Activated CD4-positive, alpha-beta T cell treated with anti-CD3 and anti-CD28 coated beads, Interleukin-2, amount 50 U/mL, for 4 hours (primary cell): ENCODE results near the gene CDKL5.

Experiments used
- DNase-seq, 2 experiments: peaks; one replicate each; pipeline ENCODE4 v3.0.0-alpha.2; 2020

Gene CDKL5

GRCh38 chrX:18461431-18461830 lies 36.0 kb downstream of the CDKL5 start:
- no peak for DNase-seq

GRCh38 chrX:18464499-18464898 lies 39.1 kb downstream of the CDKL5 start:
- no peak for DNase-seq

- no peak for DNase-seq
These were observed 39.6 kb downstream of the CDKL5 start for GRCh38 chrX:18465051-18465450.

- no peak for DNase-seq
These were observed 43.2 kb downstream of the CDKL5 start for GRCh38 chrX:18468599-18468998.

GRCh38 chrX:18471296-18471695 lies 45.9 kb downstream of the CDKL5 start:
- no peak for DNase-seq

- DNase-seq, result no peak
These were observed 65.6 kb downstream of the CDKL5 start for GRCh38 chrX:18490806-18491555.

- no peak for DNase-seq
These were observed 66.4 kb downstream of the CDKL5 start for GRCh38 chrX:18491587-18492340.

- no peak for DNase-seq
These were observed 109.5 kb downstream of the CDKL5 start for GRCh38 chrX:18534949-18535348.

GRCh38 chrX:18537068-18537467 lies 111.7 kb downstream of the CDKL5 start:
- DNase-seq, result no peak

- DNase-seq, result no peak
These were observed 112.1 kb downstream of the CDKL5 start for GRCh38 chrX:18537524-18537923.

- no peak for DNase-seq
These were observed 116.7 kb downstream of the CDKL5 start for GRCh38 chrX:18542131-18542530.

- no peak for DNase-seq
These were observed 117.5 kb downstream of the CDKL5 start for GRCh38 chrX:18542905-18543304.

- DNase-seq, result no peak
These were observed 118.3 kb downstream of the CDKL5 start for GRCh38 chrX:18543738-18544137.

- no peak for DNase-seq
These were observed 120.4 kb downstream of the CDKL5 start for GRCh38 chrX:18545771-18546170.

- no peak for DNase-seq
These were observed 123.6 kb downstream of the CDKL5 start for GRCh38 chrX:18548996-18549395.

- no peak for DNase-seq
These were observed 124.2 kb downstream of the CDKL5 start for GRCh38 chrX:18549643-18550042.

- DNase-seq, result no peak
These were observed 132.5 kb downstream of the CDKL5 start for GRCh38 chrX:18557879-18558278.

- DNase-seq, result no peak
These were observed 133.4 kb downstream of the CDKL5 start for GRCh38 chrX:18558799-18559198.

- DNase-seq, result no peak
These were observed 135.6 kb downstream of the CDKL5 start for GRCh38 chrX:18561020-18561419.

- no peak for DNase-seq
These were observed 140.3 kb downstream of the CDKL5 start for GRCh38 chrX:18565727-18566126.

GRCh38 chrX:18566748-18567147 lies 141.3 kb downstream of the CDKL5 start:
- no peak for DNase-seq

GRCh38 chrX:18573556-18573955 lies 148.1 kb downstream of the CDKL5 start:
- DNase-seq, result no peak

- no peak for DNase-seq
These were observed 149.2 kb downstream of the CDKL5 start for GRCh38 chrX:18574591-18574990.

GRCh38 chrX:18575744-18576143 lies 150.3 kb downstream of the CDKL5 start:
- no peak for DNase-seq

- DNase-seq, result no peak
These were observed 152.0 kb downstream of the CDKL5 start for GRCh38 chrX:18577400-18577799.
